ENCODE data around the gene SLC43A3.

The SLC43A3 gene

GRCh38 chr11:57459164-57460021 lies 32.5 kb upstream of the SLC43A3 start:
- DNase-seq = no peak

GRCh38 chr11:57458410-57459163 lies 31.7 kb upstream of the SLC43A3 start:
- peak in 1 of 2 donors; percentile 41 for DNase-seq

GRCh38 chr11:57458060-57458409 lies 31.1 kb upstream of the SLC43A3 start:
- no peak for DNase-seq

GRCh38 chr11:57457643-57458023 lies 30.7 kb upstream of the SLC43A3 start:
- no peak for DNase-seq

GRCh38 chr11:57456960-57457642 lies 30.2 kb upstream of the SLC43A3 start:
- DNase-seq = peak; percentile 86 to 87

GRCh38 chr11:57453543-57454177 lies 26.7 kb upstream of the SLC43A3 start:
- no peak for DNase-seq

- no peak for DNase-seq
Observed at GRCh38 chr11:57446055-57446454, 19.1 kb upstream of the SLC43A3 start.

GRCh38 chr11:57445122-57445394 lies 18.1 kb upstream of the SLC43A3 start:
- DNase-seq = peak in 1 of 2 donors; percentile 76

GRCh38 chr11:57444362-57445121 lies 17.6 kb upstream of the SLC43A3 start:
- DNase-seq = peak; percentile 86 to 91

GRCh38 chr11:57440744-57441414 lies 14.0 kb upstream of the SLC43A3 start:
- DNase-seq = no peak

- DNase-seq = no peak
Observed at GRCh38 chr11:57439786-57440185, 12.9 kb upstream of the SLC43A3 start.

- no peak for DNase-seq
Observed at GRCh38 chr11:57438345-57439285, 11.7 kb upstream of the SLC43A3 start.

- no peak for DNase-seq
Observed at GRCh38 chr11:57436031-57436430, 9.1 kb upstream of the SLC43A3 start.

GRCh38 chr11:57434640-57435546 lies 8.0 kb upstream of the SLC43A3 start:
- DNase-seq = peak; percentile 89 to 94

- DNase-seq = peak; percentile 76 to 93
Observed at GRCh38 chr11:57432714-57433163, 5.8 kb upstream of the SLC43A3 start.

GRCh38 chr11:57432149-57432561 lies 5.2 kb upstream of the SLC43A3 start:
- DNase-seq = peak; percentile 73 to 82

- no peak for DNase-seq
Observed at GRCh38 chr11:57430952-57431351, 4.0 kb upstream of the SLC43A3 start.

GRCh38 chr11:57429946-57430345 lies 3.0 kb upstream of the SLC43A3 start:
- no peak for DNase-seq

- no peak for DNase-seq
Observed at GRCh38 chr11:57428643-57429042, 1.7 kb upstream of the SLC43A3 start.
